DND-41 (cell line): Measurements from ENCODE around the gene SMCO2.

Source experiments
- ATAC-seq: fragments of 200-7000 bp; cut with Tn5 transposase; 3 replicates; pipeline ENCODE4 v1.9.1; 2021; ENCODE audit warnings: low read depth; ENCODE audit not compliant: insufficient read depth
- DNase-seq: peaks from one replicate; pipeline ENCODE4 v3.0.0-alpha.2; 2020
- H2AFZ ChIP-seq: 2 replicates; pipeline ENCODE4 v1.6.0; 2012; ENCODE audit warnings: low read depth, low read length
- H3K27ac ChIP-seq: 2 replicates; pipeline ENCODE4 v1.5.1; 2012; ENCODE audit warnings: low read length, inconsistent platforms
- H3K27me3 ChIP-seq: fragments of 200-600 bp; sonication (generic); 2 replicates; pipeline ENCODE4 v1.6.0; 2012; ENCODE audit warnings: low read length, mild to moderate bottlenecking, inconsistent platforms; ENCODE audit not compliant: insufficient read depth, poor library complexity
- H3K36me3 ChIP-seq: 2 replicates; pipeline ENCODE4 v1.5.1; 2012; ENCODE audit warnings: low read length, inconsistent platforms; ENCODE audit not compliant: insufficient read depth
- H3K4me1 ChIP-seq: 2 replicates; pipeline ENCODE4 v1.5.1; 2012; ENCODE audit warnings: mild to moderate bottlenecking, low read length; ENCODE audit not compliant: insufficient read depth
- H3K4me2 ChIP-seq: 2 replicates; pipeline ENCODE4 v1.6.0; 2012; ENCODE audit warnings: mild to moderate bottlenecking, moderate library complexity, low read length, inconsistent platforms; ENCODE audit not compliant: insufficient read depth
- H3K4me3 ChIP-seq, 2 experiments: fragments of 200-600 bp in 1 of 2; shearing (Covaris generic) in 1 of 2; 2 replicates each; pipeline ENCODE4 v1.5.1; 2012 to 2016; ENCODE audit warnings: inconsistent platforms in 2 of 2, low read length in 2 of 2, mild to moderate bottlenecking in 2 of 2, low read depth in 1 of 2, moderate library complexity in 1 of 2
- H3K79me2 ChIP-seq: 2 replicates; pipeline ENCODE4 v1.6.0; 2012; ENCODE audit warnings: low read length, inconsistent platforms; ENCODE audit not compliant: insufficient read depth
- H3K9ac ChIP-seq: 2 replicates; pipeline ENCODE4 v1.6.0; 2012; ENCODE audit warnings: low read depth, mild to moderate bottlenecking, inconsistent platforms, low read length, moderate library complexity
- H3K9me3 ChIP-seq: 2 replicates; pipeline ENCODE4 v1.5.1; 2012; ENCODE audit warnings: low read length, moderate library complexity, mild to moderate bottlenecking, inconsistent platforms; ENCODE audit not compliant: insufficient read depth, severe bottlenecking
- H4K20me1 ChIP-seq: 2 replicates; pipeline ENCODE4 v1.6.0; 2012; ENCODE audit warnings: low read length; ENCODE audit not compliant: insufficient read depth
- EZH2 ChIP-seq: IDR thresholded peaks from 3 replicates; pipeline ENCODE4 v1.6.1; 2012; ENCODE audit warnings: borderline replicate concordance, low read depth, mild to moderate bottlenecking, moderate library complexity, low read length, inconsistent platforms; ENCODE audit not compliant: severe bottlenecking
- TF ChIP-seq, protein P1 (sequence below): IDR thresholded peaks from 2 replicates; pipeline ENCODE4 v1.5.1; 2012; ENCODE audit warnings: borderline replicate concordance, low read length, moderate library complexity, mild to moderate bottlenecking; ENCODE audit not compliant: poor library complexity, severe bottlenecking; ENCODE audit errors: extremely low read depth

SMCO2 gene

DNA sequence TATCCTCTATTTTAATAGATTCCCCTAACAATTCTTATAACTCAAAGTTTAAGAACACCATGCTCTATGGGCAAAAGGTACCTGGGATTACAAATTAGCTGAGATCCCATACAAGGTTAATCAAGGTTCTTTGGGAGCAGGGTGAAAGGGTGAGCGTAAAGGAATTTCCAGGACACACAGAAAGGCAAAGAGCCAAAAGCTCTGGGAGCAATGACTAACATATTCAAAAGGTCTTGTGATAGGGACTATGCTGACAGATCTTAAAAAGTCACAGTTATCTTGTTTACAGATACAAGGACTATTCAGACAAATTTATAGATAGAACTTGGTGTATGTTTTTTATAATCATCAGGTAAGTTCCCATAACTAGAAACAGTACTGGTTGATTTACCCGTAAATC lies 58.0 kb downstream of the SMCO2 start:
- DNase-seq (no peak), ATAC-seq (no peak)
- no peak overlapping the region for H3K27ac ChIP-seq
- no peaks in the 10 kb centered on the region for H4K20me1 ChIP-seq
- H3K4me2 ChIP-seq: no peak overlapping the region
- no peaks in the 10 kb centered on the region for H3K79me2 ChIP-seq
- H3K9me3 ChIP-seq: no peaks in the 10 kb centered on the region
- no peak overlapping the region for H3K4me3 ChIP-seq
- no peak overlapping the region for H3K9ac ChIP-seq
- no peaks in the 10 kb centered on the region for H3K4me1 ChIP-seq
- TF ChIP-seq, protein P1, sequence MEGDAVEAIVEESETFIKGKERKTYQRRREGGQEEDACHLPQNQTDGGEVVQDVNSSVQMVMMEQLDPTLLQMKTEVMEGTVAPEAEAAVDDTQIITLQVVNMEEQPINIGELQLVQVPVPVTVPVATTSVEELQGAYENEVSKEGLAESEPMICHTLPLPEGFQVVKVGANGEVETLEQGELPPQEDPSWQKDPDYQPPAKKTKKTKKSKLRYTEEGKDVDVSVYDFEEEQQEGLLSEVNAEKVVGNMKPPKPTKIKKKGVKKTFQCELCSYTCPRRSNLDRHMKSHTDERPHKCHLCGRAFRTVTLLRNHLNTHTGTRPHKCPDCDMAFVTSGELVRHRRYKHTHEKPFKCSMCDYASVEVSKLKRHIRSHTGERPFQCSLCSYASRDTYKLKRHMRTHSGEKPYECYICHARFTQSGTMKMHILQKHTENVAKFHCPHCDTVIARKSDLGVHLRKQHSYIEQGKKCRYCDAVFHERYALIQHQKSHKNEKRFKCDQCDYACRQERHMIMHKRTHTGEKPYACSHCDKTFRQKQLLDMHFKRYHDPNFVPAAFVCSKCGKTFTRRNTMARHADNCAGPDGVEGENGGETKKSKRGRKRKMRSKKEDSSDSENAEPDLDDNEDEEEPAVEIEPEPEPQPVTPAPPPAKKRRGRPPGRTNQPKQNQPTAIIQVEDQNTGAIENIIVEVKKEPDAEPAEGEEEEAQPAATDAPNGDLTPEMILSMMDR: no peak
- TF ChIP-seq EZH2: no peak
- H3K27me3 ChIP-seq: no peaks in the 10 kb centered on the region
- H3K36me3 ChIP-seq: no peaks in the 10 kb centered on the region
- no peak overlapping the region for H2AFZ ChIP-seq

DNA sequence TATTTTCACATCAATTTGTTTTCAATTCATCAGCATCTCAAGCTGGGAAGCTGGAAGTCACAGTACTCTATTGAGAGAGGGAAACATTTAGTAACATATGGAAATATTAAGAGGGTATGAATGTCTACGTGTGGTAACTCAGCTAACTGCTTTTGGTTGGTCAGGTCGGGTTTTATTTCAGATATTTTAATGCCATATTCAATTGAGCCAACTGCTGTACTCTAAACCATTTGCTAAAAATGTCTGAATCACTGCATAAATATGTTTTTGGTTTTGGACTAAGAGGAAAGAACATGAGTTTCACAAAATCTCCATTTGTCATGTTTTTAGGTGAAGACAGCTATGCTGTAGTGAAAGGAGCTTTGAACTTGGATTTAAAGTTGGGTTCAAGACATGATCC lies 58.6 kb downstream of the SMCO2 start:
- no peak overlapping the region for H3K4me3 ChIP-seq
- H2AFZ ChIP-seq: no peak overlapping the region
- no peaks in the 10 kb centered on the region for H3K4me1 ChIP-seq
- H4K20me1 ChIP-seq: no peaks in the 10 kb centered on the region
- H3K79me2 ChIP-seq: no peaks in the 10 kb centered on the region
- H3K9me3 ChIP-seq: no peaks in the 10 kb centered on the region
- ATAC-seq (no peak), DNase-seq (no peak)
- no peak overlapping the region for H3K4me2 ChIP-seq
- no peak for TF ChIP-seq EZH2
- TF ChIP-seq, protein P1: no peak
- no peaks in the 10 kb centered on the region for H3K27me3 ChIP-seq
- no peak overlapping the region for H3K9ac ChIP-seq
- no peak overlapping the region for H3K27ac ChIP-seq
- H3K36me3 ChIP-seq: no peaks in the 10 kb centered on the region

DNA sequence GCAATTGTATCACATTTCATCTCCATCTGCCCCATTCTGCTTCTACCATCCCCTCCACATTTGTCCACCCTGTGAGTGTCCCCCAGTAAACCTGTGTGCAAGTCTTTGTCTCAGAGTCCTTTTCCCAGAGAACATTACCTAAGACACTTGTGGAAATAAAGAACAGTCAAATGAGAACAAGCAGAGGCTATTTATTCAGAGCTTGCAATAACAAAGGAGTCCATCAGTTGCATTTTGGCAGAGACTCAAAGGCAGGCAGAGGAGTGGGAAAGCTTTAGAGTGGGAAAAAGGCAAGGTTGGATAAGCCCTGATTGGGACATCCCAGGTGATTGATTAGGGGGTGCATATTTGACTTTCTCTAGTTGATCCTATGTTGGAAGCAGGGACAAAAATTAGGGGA lies 59.2 kb downstream of the SMCO2 start:
- TF ChIP-seq EZH2: no peak
- TF ChIP-seq, protein P1: no peak
- H3K4me2 ChIP-seq: no peak overlapping the region
- no peaks in the 10 kb centered on the region for H4K20me1 ChIP-seq
- H3K4me1 ChIP-seq: no peaks in the 10 kb centered on the region
- DNase-seq (no peak), ATAC-seq (no peak)
- H3K9me3 ChIP-seq: no peaks in the 10 kb centered on the region
- H2AFZ ChIP-seq: no peak overlapping the region
- no peak overlapping the region for H3K4me3 ChIP-seq
- H3K9ac ChIP-seq: no peak overlapping the region
- H3K36me3 ChIP-seq: no peaks in the 10 kb centered on the region
- H3K27ac ChIP-seq: no peak overlapping the region
- H3K27me3 ChIP-seq: no peaks in the 10 kb centered on the region
- no peaks in the 10 kb centered on the region for H3K79me2 ChIP-seq

DNA sequence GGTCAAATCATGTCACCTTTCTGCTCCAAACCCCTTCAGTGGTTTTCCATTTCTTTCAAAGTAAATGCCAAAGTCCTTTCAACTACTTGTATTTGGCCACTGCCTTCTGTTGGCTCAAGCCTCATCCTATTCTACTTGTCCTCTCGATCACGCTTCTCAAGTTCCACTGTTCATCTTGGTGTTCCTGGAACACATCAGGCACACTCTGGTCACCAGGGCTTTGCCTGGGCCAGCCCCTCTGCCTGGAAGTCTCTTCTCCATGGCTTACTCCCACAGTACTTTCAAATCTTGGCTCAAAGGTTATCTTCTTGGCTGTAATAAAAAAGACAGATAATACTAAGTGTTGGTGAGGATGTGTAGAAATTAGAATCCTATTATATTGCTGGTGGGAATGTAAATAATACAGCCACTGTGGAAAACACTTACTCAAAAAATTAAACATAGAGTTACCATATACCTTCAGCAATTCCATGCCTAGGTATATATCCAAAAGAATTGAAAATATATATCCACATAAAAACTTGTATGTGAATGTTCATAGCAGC lies 60.2 kb downstream of the SMCO2 start:
- no peak overlapping the region for H2AFZ ChIP-seq
- no peaks in the 10 kb centered on the region for H3K9me3 ChIP-seq
- H3K27ac ChIP-seq: no peak overlapping the region
- H3K79me2 ChIP-seq: no peaks in the 10 kb centered on the region
- no peaks in the 10 kb centered on the region for H3K27me3 ChIP-seq
- no peak for DNase-seq
- no peak for ATAC-seq
- no peaks in the 10 kb centered on the region for H3K36me3 ChIP-seq
- no peak overlapping the region for H3K4me3 ChIP-seq
- H3K4me1 ChIP-seq: no peaks in the 10 kb centered on the region
- H3K4me2 ChIP-seq: no peak overlapping the region
- no peaks in the 10 kb centered on the region for H4K20me1 ChIP-seq
- no peak overlapping the region for H3K9ac ChIP-seq
- TF ChIP-seq EZH2: no peak
